Loucy (cell line): ENCODE measurements around the gene RILPL1.
A peak's percentile ranks its signal among the peaks of the same experiment; 100 is the strongest.

Source experiments
- H2AFZ ChIP-seq: fragments of 200-600 bp; sonication (generic); 2 replicates; pipeline ENCODE4 v1.6.0; 2016; ENCODE audit warnings: antibody characterized with exemption, mild to moderate bottlenecking, low read length, moderate library complexity
- H3F3A ChIP-seq: fragments of 200-600 bp; 2 replicates; pipeline ENCODE4 v1.6.0; 2016; ENCODE audit warnings: antibody characterized with exemption, low read depth, mild to moderate bottlenecking
- H3K27me3 ChIP-seq: fragments of 200-600 bp; sonication (generic); 2 replicates; pipeline ENCODE4 v1.6.1; 2014; ENCODE audit warnings: low read length, mild to moderate bottlenecking; ENCODE audit not compliant: insufficient read depth, poor library complexity, severe bottlenecking
- H3K36me3 ChIP-seq: fragments of 200-600 bp; sonication (generic); 2 replicates; pipeline ENCODE4 v1.6.1; 2016; ENCODE audit warnings: low read length; ENCODE audit not compliant: insufficient read depth
- H3K4me1 ChIP-seq: fragments of 200-600 bp; sonication (generic); 2 replicates; pipeline ENCODE4 v1.5.1; 2014; ENCODE audit warnings: low read length, mild to moderate bottlenecking; ENCODE audit not compliant: insufficient read depth, poor library complexity, severe bottlenecking
- H3K4me2 ChIP-seq: fragments of 200-600 bp; sonication (generic); 2 replicates; pipeline ENCODE4 v1.6.0; 2014; ENCODE audit warnings: antibody characterized with exemption, low read length, low read depth, mild to moderate bottlenecking; ENCODE audit not compliant: poor library complexity, severe bottlenecking
- H3K4me3 ChIP-seq: fragments of 200-600 bp; sonication (generic); 2 replicates; pipeline ENCODE4 v1.5.1; 2014; ENCODE audit warnings: low read length, mild to moderate bottlenecking, mixed read lengths; ENCODE audit not compliant: poor library complexity, severe bottlenecking
- H3K79me2 ChIP-seq: fragments of 200-600 bp; sonication (generic); 2 replicates; pipeline ENCODE4 v1.6.1; 2014; ENCODE audit warnings: low read length; ENCODE audit not compliant: insufficient read depth
- H3K9ac ChIP-seq: fragments of 200-600 bp; sonication (generic); 2 replicates; pipeline ENCODE4 v1.6.0; 2014; ENCODE audit warnings: mild to moderate bottlenecking, low read depth, low read length, moderate library complexity; ENCODE audit not compliant: poor library complexity, severe bottlenecking
- H3K9me2 ChIP-seq: fragments of 200-600 bp; sonication (generic); replicated peaks from 2 replicates; pipeline ENCODE4 v1.6.1; 2016; ENCODE audit warnings: low read depth, low read length, mixed read lengths
- H3K9me3 ChIP-seq: fragments of 200-600 bp; sonication (generic); 2 replicates; pipeline ENCODE4 v1.6.1; 2014; ENCODE audit warnings: mild to moderate bottlenecking, antibody characterized with exemption, low read length, low read depth; ENCODE audit not compliant: insufficient read depth
- H4K20me1 ChIP-seq: fragments of 200-600 bp; sonication (generic); 2 replicates; pipeline ENCODE4 v1.6.0; 2014; ENCODE audit warnings: antibody characterized with exemption, low read length, mild to moderate bottlenecking; ENCODE audit not compliant: insufficient read depth, poor library complexity, severe bottlenecking
- EZH2phosphoT487 ChIP-seq: fragments of 200-600 bp; IDR thresholded peaks from 2 replicates; pipeline ENCODE4 v1.6.1; 2018; ENCODE audit warnings: antibody characterized with exemption, mild to moderate bottlenecking, moderate library complexity, borderline replicate concordance
- TF ChIP-seq, protein P1 (sequence below): fragments of 200-600 bp; sonication (generic); conservative IDR thresholded peaks from 2 replicates; pipeline ENCODE4 v1.5.1; 2014; ENCODE audit warnings: mild to moderate bottlenecking, antibody characterized with exemption, low read length

RILPL1 gene

GRCh38 chr12:123471374-123472068 is 62.0 kb downstream of the RILPL1 start:
- no peaks in the 10 kb centered on the region for H4K20me1 ChIP-seq
- no peak overlapping the region for H3K9ac ChIP-seq
- H3K4me3 ChIP-seq = no peak overlapping the region
- TF ChIP-seq EZH2phosphoT487 = no peak
- TF ChIP-seq, protein P1, sequence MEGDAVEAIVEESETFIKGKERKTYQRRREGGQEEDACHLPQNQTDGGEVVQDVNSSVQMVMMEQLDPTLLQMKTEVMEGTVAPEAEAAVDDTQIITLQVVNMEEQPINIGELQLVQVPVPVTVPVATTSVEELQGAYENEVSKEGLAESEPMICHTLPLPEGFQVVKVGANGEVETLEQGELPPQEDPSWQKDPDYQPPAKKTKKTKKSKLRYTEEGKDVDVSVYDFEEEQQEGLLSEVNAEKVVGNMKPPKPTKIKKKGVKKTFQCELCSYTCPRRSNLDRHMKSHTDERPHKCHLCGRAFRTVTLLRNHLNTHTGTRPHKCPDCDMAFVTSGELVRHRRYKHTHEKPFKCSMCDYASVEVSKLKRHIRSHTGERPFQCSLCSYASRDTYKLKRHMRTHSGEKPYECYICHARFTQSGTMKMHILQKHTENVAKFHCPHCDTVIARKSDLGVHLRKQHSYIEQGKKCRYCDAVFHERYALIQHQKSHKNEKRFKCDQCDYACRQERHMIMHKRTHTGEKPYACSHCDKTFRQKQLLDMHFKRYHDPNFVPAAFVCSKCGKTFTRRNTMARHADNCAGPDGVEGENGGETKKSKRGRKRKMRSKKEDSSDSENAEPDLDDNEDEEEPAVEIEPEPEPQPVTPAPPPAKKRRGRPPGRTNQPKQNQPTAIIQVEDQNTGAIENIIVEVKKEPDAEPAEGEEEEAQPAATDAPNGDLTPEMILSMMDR = no peak
- H3F3A ChIP-seq = no peaks in the 10 kb centered on the region
- no peaks in the 10 kb centered on the region for H3K9me2 ChIP-seq
- no peak overlapping the region for H3K4me2 ChIP-seq
- no peaks in the 10 kb centered on the region for H3K79me2 ChIP-seq
- H3K9me3 ChIP-seq = no peaks in the 10 kb centered on the region
- no peaks in the 10 kb centered on the region; the same call in 1 of the 2 replicates for H3K36me3 ChIP-seq
- no peaks in the 10 kb centered on the region for H3K4me1 ChIP-seq
- no peaks in the 10 kb centered on the region for H3K27me3 ChIP-seq
- no peak overlapping the region for H2AFZ ChIP-seq

DNA sequence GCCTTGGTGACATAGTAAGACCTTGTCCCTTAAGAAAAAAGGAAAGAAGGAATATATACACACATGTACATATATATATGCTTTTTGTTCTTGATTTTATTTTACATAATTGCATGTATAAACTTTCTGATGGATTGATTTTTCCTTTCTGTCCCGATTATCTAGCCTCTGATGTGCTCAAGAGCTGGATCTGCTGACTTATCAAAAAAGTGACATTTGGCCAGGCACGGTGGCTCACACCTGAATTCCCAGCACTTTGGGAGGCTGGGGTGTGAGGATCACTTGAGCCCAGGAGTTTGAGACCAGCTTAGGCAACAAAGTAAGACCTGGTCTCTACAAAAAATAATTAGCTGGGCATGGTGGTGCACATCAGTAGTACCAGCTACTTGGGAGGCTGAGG is 63.5 kb downstream of the RILPL1 start:
- Histone ChIP-seq H3K27me3 (no peaks in the 10 kb centered on the region), H3K4me1 (peaks cover 5% of the 10 kb centered on the region), H3K36me3 (peaks cover 4% of the 10 kb centered on the region; the same call in 1 of the 2 replicates), H3K9me3 (no peaks in the 10 kb centered on the region), H4K20me1 (no peaks in the 10 kb centered on the region), H3K4me3 (no peak overlapping the region), H3K9ac (no peak overlapping the region), H3K4me2 (no peak overlapping the region), H3F3A (no peaks in the 10 kb centered on the region), H3K79me2 (peaks cover 7% of the 10 kb centered on the region; the same call in 1 of the 2 replicates), H3K9me2 (no peaks in the 10 kb centered on the region), H2AFZ (no peak overlapping the region)
- no peak for TF ChIP-seq EZH2phosphoT487
- TF ChIP-seq, protein P1 = no peak

GRCh38 chr12:123468786-123469185 is 64.7 kb downstream of the RILPL1 start:
- Histone ChIP-seq H3K9ac (no peak overlapping the region), H3K4me3 (no peak overlapping the region), H3K9me3 (no peaks in the 10 kb centered on the region), H3F3A (no peaks in the 10 kb centered on the region), H3K9me2 (no peaks in the 10 kb centered on the region), H3K4me2 (no peak overlapping the region), H2AFZ (no peak overlapping the region), H3K27me3 (no peaks in the 10 kb centered on the region), H3K79me2 (peaks cover 13% of the 10 kb centered on the region; the same call in 1 of the 2 replicates), H3K36me3 (peaks cover 4% of the 10 kb centered on the region; the same call in 1 of the 2 replicates), H3K4me1 (peaks cover 10% of the 10 kb centered on the region), H4K20me1 (no peaks in the 10 kb centered on the region)
- TF ChIP-seq, protein P1 = peak; percentile 56
- TF ChIP-seq EZH2phosphoT487 = no peak
